HCT116 (cell line): ENCODE measurements around the gene ASPHD2. TPM values are rescaled to one million over a fixed set of nuclear protein-coding genes. Genes with fewer than 3 reads are reported as not detected.

Source experiments
- ATAC-seq: fragments of 200-7000 bp; cut with Tn5 transposase; 2 replicates; pipeline ENCODE4 v1.9.1; 2020; ENCODE audit warnings: mild to moderate bottlenecking, moderate library complexity
- BruUV-seq: library from RNA; stranded (reverse); fragments of 400-500 nt; replicated peaks from 2 replicates; lab custom pipeline; 2021; lab: Mats Ljungman, UMichigan
- CTCF ChIA-PET: fragments of 300-600 bp; sonication (Branson Sonifier 250); formaldehyde crosslinking; loops from one replicate; lab custom pipeline; 2021; ENCODE audit warnings: antibody characterized with exemption; lab: Charles Lee
- POLR2A ChIA-PET: fragments of 300-600, 350-600 bp; sonication (Branson Sonifier 250); formaldehyde crosslinking; loops from one replicate; lab custom pipeline; 2021; ENCODE audit warnings: antibody characterized with exemption; lab: Charles Lee
- RAD21 ChIA-PET, 2 experiments: fragments of 300-600 bp; sonication (Branson Sonifier 250); formaldehyde crosslinking; loops; one replicate each; lab custom pipeline; 2023; ENCODE audit warnings: low total read pairs in 2 of 2; ENCODE audit not compliant: uncharacterized antibody in 2 of 2, unreplicated experiment in 2 of 2, low non-redundant PET in 1 of 2; lab: Charles Lee
- DNase-seq: peaks from one replicate; pipeline ENCODE4 v3.0.0-alpha.2; 2010; ENCODE audit warnings: low read depth, low spot score
- H2AFZ ChIP-seq: fragments of 200-600 bp; shearing (Covaris generic), sonication (generic); 2 replicates; pipeline ENCODE4 v1.6.1; 2017; ENCODE audit warnings: low read depth, mixed run types, mixed read lengths, antibody characterized with exemption, low read length; ENCODE audit not compliant: poor library complexity, severe bottlenecking
- H3K27ac ChIP-seq: 2 replicates; pipeline ENCODE4 v1.5.1; 2012; ENCODE audit warnings: low read depth, low read length
- H3K27me3 ChIP-seq: fragments of 200-600 bp; sonication (generic); 2 replicates; pipeline ENCODE4 v1.6.1; 2016; ENCODE audit warnings: mixed run types, low read length, mixed read lengths; ENCODE audit not compliant: insufficient read depth
- H3K36me3 ChIP-seq, 2 experiments: fragments of 200-500 bp in 1 of 2; fragments of 200-600 bp in 1 of 2; sonication (Bioruptor generic) in 1 of 2; sonication (generic) in 1 of 2; 2 replicates each; pipeline versions ENCODE4 v1.5.1 to v1.6.1; 2014 to 2016; ENCODE audit warnings: low read length in 2 of 2, inconsistent platforms in 1 of 2, mixed read lengths in 1 of 2, mixed run types in 1 of 2; ENCODE audit not compliant: insufficient read depth in 2 of 2, control insufficient read depth in 1 of 2
- H3K4me1 ChIP-seq, 2 experiments: fragments of 200-600 bp in 1 of 2; sonication (generic) in 1 of 2; 2 replicates each; pipeline versions ENCODE4 v1.5.1 to v1.6.1; 2012 to 2017; ENCODE audit warnings: low read length in 2 of 2, inconsistent platforms in 1 of 2, mild to moderate bottlenecking in 1 of 2, mixed read lengths in 1 of 2, mixed run types in 1 of 2, moderate library complexity in 1 of 2; ENCODE audit not compliant: insufficient read depth in 2 of 2, control insufficient read depth in 1 of 2
- H3K4me2 ChIP-seq: fragments of 200-600 bp; sonication (generic); 2 replicates; pipeline ENCODE4 v1.6.1; 2017; ENCODE audit warnings: mixed run types, low read length, mixed read lengths
- H3K4me3 ChIP-seq, 2 experiments: fragments of 200-600 bp in 1 of 2; sonication (generic) in 1 of 2; replicated peaks in 1 of 2; 2 replicates each; pipeline ENCODE4 v1.5.1; 2011 to 2016; ENCODE audit warnings: low read length in 2 of 2, control low read depth in 1 of 2, low read depth in 1 of 2, mild to moderate bottlenecking in 1 of 2, mixed read lengths in 1 of 2, mixed run types in 1 of 2
- H3K79me2 ChIP-seq: fragments of 200-600 bp; sonication (generic); 2 replicates; pipeline ENCODE4 v1.6.1; 2017; ENCODE audit warnings: mild to moderate bottlenecking, mixed run types, low read length, moderate library complexity, mixed read lengths; ENCODE audit not compliant: insufficient read depth
- H3K9ac ChIP-seq: fragments of 200-600 bp; sonication (generic); 2 replicates; pipeline ENCODE4 v1.6.1; 2016; ENCODE audit warnings: low read length, mixed read lengths
- H3K9me2 ChIP-seq: fragments of 200-600 bp; sonication (generic), shearing (Covaris generic); 2 replicates; pipeline ENCODE4 v1.6.1; 2017; ENCODE audit warnings: mixed run types, mild to moderate bottlenecking, moderate library complexity; ENCODE audit not compliant: insufficient read depth
- H3K9me3 ChIP-seq, 2 experiments: fragments of 200-500 bp in 1 of 2; fragments of 200-600 bp in 1 of 2; sonication (Bioruptor generic) in 1 of 2; sonication (generic) in 1 of 2; 2 replicates each; pipeline ENCODE4 v1.6.1; 2014 to 2017; ENCODE audit warnings: low read length in 2 of 2, mixed read lengths in 2 of 2, inconsistent platforms in 1 of 2, low read depth in 1 of 2, mild to moderate bottlenecking in 1 of 2, mixed run types in 1 of 2, moderate library complexity in 1 of 2; ENCODE audit not compliant: control insufficient read depth in 1 of 2, insufficient read depth in 1 of 2
- H4K20me1 ChIP-seq: fragments of 200-600 bp; sonication (generic), shearing (Covaris generic); 2 replicates; pipeline ENCODE4 v1.6.1; 2017; ENCODE audit warnings: mixed run types, mild to moderate bottlenecking, moderate library complexity; ENCODE audit not compliant: insufficient read depth
- CBX3 ChIP-seq: IDR thresholded peaks from 2 replicates; pipeline ENCODE4 v1.6.1; 2012; ENCODE audit warnings: low read depth
- CEBPB ChIP-seq: IDR thresholded peaks from 2 replicates; pipeline ENCODE4 v1.6.1; 2012; ENCODE audit warnings: low read depth
- CTCF ChIP-seq, 3 experiments: fragments of 200-600 bp in 1 of 3; sonication (generic) in 1 of 3; IDR thresholded peaks in 2 of 3; conservative IDR thresholded peaks in 1 of 3; 2 replicates each; pipeline ENCODE4 v1.5.1; 2012 to 2017; ENCODE audit warnings: low read depth in 2 of 3, low read length in 2 of 3, antibody characterized with exemption in 1 of 3, borderline replicate concordance in 1 of 3, control low read depth in 1 of 3, mild to moderate bottlenecking in 1 of 3, mixed read lengths in 1 of 3, mixed run types in 1 of 3, moderate library complexity in 1 of 3; ENCODE audit not compliant: insufficient read depth in 1 of 3
- EGR1 ChIP-seq: IDR thresholded peaks from 2 replicates; pipeline ENCODE4 v1.6.1; 2012; ENCODE audit warnings: low read depth
- ELF1 ChIP-seq: IDR thresholded peaks from 2 replicates; pipeline ENCODE4 v1.6.1; 2012; ENCODE audit warnings: low read depth, borderline replicate concordance
- FOSL1 ChIP-seq: IDR thresholded peaks from 2 replicates; pipeline ENCODE4 v1.6.1; 2012; ENCODE audit warnings: low read depth
- MAX ChIP-seq: IDR thresholded peaks from 2 replicates; pipeline ENCODE4 v1.6.1; 2012
- POLR2A ChIP-seq: IDR thresholded peaks from 2 replicates; pipeline ENCODE4 v1.7.0; 2011; ENCODE audit warnings: borderline replicate concordance; ENCODE audit not compliant: insufficient read depth, insufficient read length; ENCODE audit errors: extremely low read depth
- POLR2AphosphoS5 ChIP-seq: IDR thresholded peaks from 2 replicates; pipeline ENCODE4 v1.6.1; 2011; ENCODE audit warnings: mild to moderate bottlenecking, low read depth, low read length, moderate library complexity
- REST ChIP-seq: IDR thresholded peaks from 2 replicates; pipeline ENCODE4 v1.6.1; 2012; ENCODE audit warnings: low read depth
- SRF ChIP-seq: IDR thresholded peaks from 2 replicates; pipeline ENCODE4 v1.6.1; 2012; ENCODE audit warnings: low read depth
- YY1 ChIP-seq: IDR thresholded peaks from 2 replicates; pipeline ENCODE4 v1.6.1; 2011; ENCODE audit warnings: low read length, low read depth, moderate library complexity, mild to moderate bottlenecking; ENCODE audit not compliant: insufficient replicate concordance; ENCODE audit errors: extremely low read depth
- ZFX ChIP-seq: fragments of 450-650 bp; IDR thresholded peaks from 2 replicates; pipeline ENCODE4 v1.6.1; 2017
- intact Hi-C: fragments of 100-400 bp; cut with micrococcal nuclease; formaldehyde crosslinking; loops from 2 replicates; pipeline ENCODE4 v1.10.0; 2022
- total RNA-seq: library from RNA; stranded (reverse); gene quantifications from one replicate; pipeline ENCODE4 v1.2.1, GENCODE V29; 2021; ENCODE audit not compliant: unreplicated experiment

Gene ASPHD2
- total RNA-seq, 1 experiment from 2014 or later = 4.1 TPM

GRCh38 chr22:26476705-26477340, 47.8 kb downstream of the ASPHD2 start:
- Histone ChIP-seq H3K9me3 (no peaks in the 10 kb centered on the region), H3K4me2 (no peak overlapping the region), H2AFZ (no peak overlapping the region), H3K79me2 (peaks cover 22% of the 10 kb centered on the region), H4K20me1 (no peaks in the 10 kb centered on the region), H3K9me2 (no peaks in the 10 kb centered on the region), H3K4me3 (no peak overlapping the region), H3K27me3 (no peaks in the 10 kb centered on the region), H3K9ac (no peak overlapping the region)
- DNase-seq (no peak), ATAC-seq (no peak)
- ChIA-PET CTCF (no interaction called here), POLR2A (no interaction called here)
- BruUV-seq = no TSS peak
- no peak for TF ChIP-seq EGR1
- no peak for TF ChIP-seq CBX3
- no peak for TF ChIP-seq FOSL1
- TF ChIP-seq CEBPB = no peak
- no peak for TF ChIP-seq MAX
- no peak for TF ChIP-seq YY1
- no peak for TF ChIP-seq CTCF (IDR thresholded peaks at IDR 0.05 in 2 of 3, conservative IDR thresholded peaks at IDR 0.05 in 1 of 3; ENCODE audit: borderline replicate concordance in 1 of 3, insufficient read depth in 1 of 3, low read depth in 2 of 3, low read length in 2 of 3)
- no peak for TF ChIP-seq SRF
- no peak for TF ChIP-seq ZFX
- TF ChIP-seq POLR2A = no peak
- no peak for TF ChIP-seq REST
- no peak for TF ChIP-seq POLR2AphosphoS5
- TF ChIP-seq ELF1 = no peak
- TF ChIP-seq, all 23 proteins: peak for 0
- RAD21 ChIA-PET = no interaction called here
- Histone ChIP-seq H3K27ac (no peak overlapping the region), H3K4me1 (peaks cover 0 to 10% of the 10 kb centered on the region in 2 experiments; a peak in 2 of 4 replicates), H3K36me3 (peaks cover 29 to 30% of the 10 kb centered on the region in 2 experiments)
- intact Hi-C loops = no loop called here
